ENCODE results near the gene PRSS21. TPM values are rescaled to one million over a fixed set of nuclear protein-coding genes. Genes with fewer than 3 reads are reported as not detected.

The PRSS21 gene
- total RNA-seq, 2 experiments from 2014 or later, result 68.7 to 69.6 TPM

- TF ChIP-seq CTCF (conservative IDR thresholded peaks at IDR 0.05; ENCODE audit: low read length) (no peak), EZH2phosphoT487 (IDR thresholded peaks at IDR 0.05; ENCODE audit: borderline replicate concordance, low read depth, low read length) (no peak)
- no peaks in the 10 kb centered on the region for H3K9me2 ChIP-seq (ENCODE audit: insufficient read depth, low read length)
- H3K9me3 ChIP-seq (ENCODE audit: low read length), result no peaks in the 10 kb centered on the region
- DNase-seq (ENCODE audit: low spot score), result no peak
- H3K4me3 ChIP-seq (ENCODE audit: low read depth, low read length, poor library complexity, severe bottlenecking), result no peak overlapping the region
- no peaks in the 10 kb centered on the region for H3K79me2 ChIP-seq (ENCODE audit: insufficient read depth, low read depth, low read length)
- ChIA-PET POLR2A (no interaction called here), CTCF (ENCODE audit: unreplicated experiment) (no interaction called here)
- H3K36me3 ChIP-seq (ENCODE audit: insufficient read depth, low read length), result no peaks in the 10 kb centered on the region
- no peaks in the 10 kb centered on the region for H4K20me1 ChIP-seq (ENCODE audit: insufficient read depth, low read length)
- no peak overlapping the region for H3K4me2 ChIP-seq (ENCODE audit: low read length)
- intact Hi-C loops (cut with micrococcal nuclease; ENCODE audit: unreplicated experiment), result no loop called here
- H3K27ac ChIP-seq (ENCODE audit: low read depth, low read length, poor library complexity, severe bottlenecking), result no peak overlapping the region
- BruUV-seq (replicated peaks), result no TSS peak
- no peak overlapping the region for H2AFZ ChIP-seq (ENCODE audit: low read length)
- no peaks in the 10 kb centered on the region for H3K4me1 ChIP-seq (ENCODE audit: insufficient read depth, low read length, poor library complexity, severe bottlenecking)
Observed at GRCh38 chr16:2804728-2805127, 12.3 kb upstream of the PRSS21 start.

- H3K36me3 ChIP-seq (ENCODE audit: insufficient read depth, low read length), result no peaks in the 10 kb centered on the region
Observed at GRCh38 chr16:2806286-2806685, 10.8 kb upstream of the PRSS21 start.

GRCh38 chr16:2808181-2808580, 8.9 kb upstream of the PRSS21 start:
- no peaks in the 10 kb centered on the region for H4K20me1 ChIP-seq (ENCODE audit: insufficient read depth, low read length)
- no peak overlapping the region for H3K4me2 ChIP-seq (ENCODE audit: low read length)
- no peak for DNase-seq (ENCODE audit: low spot score)
- H2AFZ ChIP-seq (ENCODE audit: low read length), result no peak overlapping the region
- no peak overlapping the region for H3K27ac ChIP-seq (ENCODE audit: low read depth, low read length, poor library complexity, severe bottlenecking)
- intact Hi-C loops (cut with micrococcal nuclease; ENCODE audit: unreplicated experiment), result no loop called here
- TF ChIP-seq CTCF (conservative IDR thresholded peaks at IDR 0.05; ENCODE audit: low read length), result no peak
- no peak for TF ChIP-seq EZH2phosphoT487 (IDR thresholded peaks at IDR 0.05; ENCODE audit: borderline replicate concordance, low read depth, low read length)
- no peak overlapping the region for H3K4me3 ChIP-seq (ENCODE audit: low read depth, low read length, poor library complexity, severe bottlenecking)
- no peaks in the 10 kb centered on the region for H3K4me1 ChIP-seq (ENCODE audit: insufficient read depth, low read length, poor library complexity, severe bottlenecking)
- H3K9me3 ChIP-seq (ENCODE audit: low read length), result no peaks in the 10 kb centered on the region
- BruUV-seq (replicated peaks), result no TSS peak
- H3K9me2 ChIP-seq (ENCODE audit: insufficient read depth, low read length), result no peaks in the 10 kb centered on the region
- H3K79me2 ChIP-seq (ENCODE audit: insufficient read depth, low read depth, low read length), result no peaks in the 10 kb centered on the region
- no peaks in the 10 kb centered on the region for H3K36me3 ChIP-seq (ENCODE audit: insufficient read depth, low read length)
- ChIA-PET CTCF (ENCODE audit: unreplicated experiment) (no interaction called here), POLR2A (no interaction called here)

More at GRCh38 chr16:2806286-2806685, 10.8 kb upstream of the PRSS21 start:
- ChIA-PET CTCF (ENCODE audit: unreplicated experiment) (no interaction called here), POLR2A (no interaction called here)
- Histone ChIP-seq H4K20me1 (ENCODE audit: insufficient read depth, low read length) (no peaks in the 10 kb centered on the region), H3K4me3 (ENCODE audit: low read depth, low read length, poor library complexity, severe bottlenecking) (no peak overlapping the region), H3K79me2 (ENCODE audit: insufficient read depth, low read depth, low read length) (no peaks in the 10 kb centered on the region), H3K9me3 (ENCODE audit: low read length) (no peaks in the 10 kb centered on the region), H3K4me2 (ENCODE audit: low read length) (no peak overlapping the region), H3K9me2 (ENCODE audit: insufficient read depth, low read length) (no peaks in the 10 kb centered on the region), H3K27ac (ENCODE audit: low read depth, low read length, poor library complexity, severe bottlenecking) (no peak overlapping the region), H3K4me1 (ENCODE audit: insufficient read depth, low read length, poor library complexity, severe bottlenecking) (no peaks in the 10 kb centered on the region), H2AFZ (ENCODE audit: low read length) (no peak overlapping the region)
- intact Hi-C loops (cut with micrococcal nuclease; ENCODE audit: unreplicated experiment), result no loop called here
- BruUV-seq (replicated peaks), result no TSS peak
- DNase-seq (ENCODE audit: low spot score), result no peak
- TF ChIP-seq EZH2phosphoT487 (IDR thresholded peaks at IDR 0.05; ENCODE audit: borderline replicate concordance, low read depth, low read length) (no peak), CTCF (conservative IDR thresholded peaks at IDR 0.05; ENCODE audit: low read length) (no peak)
